Neural cell (in vitro differentiated cells): ENCODE results near the gene KDM2A. TPM values are rescaled to one million over a fixed set of nuclear protein-coding genes. Genes with fewer than 3 reads are reported as not detected.

Experiments used
- H2AFZ ChIP-seq: fragments of 200-600, 300-800 bp; sonication (generic), shearing (Covaris generic); 2 replicates; pipeline ENCODE4 v1.6.0; 2014; ENCODE audit warnings: low read depth, mild to moderate bottlenecking, antibody characterized with exemption, low read length, moderate library complexity
- H3F3A ChIP-seq: fragments of 200-600 bp; shearing (Covaris generic); 2 replicates; pipeline ENCODE4 v1.6.1; 2016; ENCODE audit warnings: mild to moderate bottlenecking, moderate library complexity, mixed read lengths, antibody characterized with exemption, low read length; ENCODE audit not compliant: insufficient read depth, poor library complexity, severe bottlenecking
- H3K27ac ChIP-seq: fragments of 200-600, 300-800 bp; sonication (generic), shearing (Covaris generic); 2 replicates; pipeline ENCODE4 v1.5.1; 2014; ENCODE audit warnings: mild to moderate bottlenecking, low read length, moderate library complexity
- H3K27me3 ChIP-seq: fragments of 300-800, 200-600 bp; sonication (generic), shearing (Covaris generic); 2 replicates; pipeline ENCODE4 v1.6.0; 2014; ENCODE audit warnings: mild to moderate bottlenecking, low read depth, low read length, moderate library complexity; ENCODE audit not compliant: insufficient read depth
- H3K36me3 ChIP-seq: fragments of 300-800, 200-600 bp; sonication (generic), shearing (Covaris generic); 2 replicates; pipeline ENCODE4 v1.5.1; 2014; ENCODE audit warnings: mild to moderate bottlenecking, antibody characterized with exemption, low read length, moderate library complexity; ENCODE audit not compliant: insufficient read depth
- H3K4me2 ChIP-seq: fragments of 300-800, 200-600 bp; sonication (generic), shearing (Covaris generic); 2 replicates; pipeline ENCODE4 v1.6.0; 2014; ENCODE audit warnings: mild to moderate bottlenecking, low read length
- H3K4me3 ChIP-seq: fragments of 300-800, 200-600 bp; sonication (generic), shearing (Covaris generic); 2 replicates; pipeline ENCODE4 v1.5.1; 2014; ENCODE audit warnings: mild to moderate bottlenecking, low read length, moderate library complexity
- H3K79me2 ChIP-seq: fragments of 200-600 bp; shearing (Covaris generic); replicated peaks from 2 replicates; pipeline ENCODE4 v1.6.0; 2014; ENCODE audit warnings: mild to moderate bottlenecking, low read length, moderate library complexity; ENCODE audit not compliant: insufficient read depth
- H3K9ac ChIP-seq: fragments of 300-800, 200-600 bp; sonication (generic), shearing (Covaris generic); 2 replicates; pipeline ENCODE4 v1.6.1; 2016; ENCODE audit warnings: mild to moderate bottlenecking, low read length, mixed read lengths
- H3K9me2 ChIP-seq: fragments of 200-600 bp; shearing (Covaris generic); 2 replicates; pipeline ENCODE4 v1.6.1; 2016; ENCODE audit warnings: mild to moderate bottlenecking, low read length, mixed read lengths; ENCODE audit not compliant: insufficient read depth
- H3K9me3 ChIP-seq: fragments of 200-600, 300-800 bp; sonication (generic), shearing (Covaris generic); 2 replicates; pipeline ENCODE4 v1.6.1; 2016; ENCODE audit warnings: mild to moderate bottlenecking, mixed run types, low read length, moderate library complexity, mixed read lengths
- H4K20me1 ChIP-seq: fragments of 200-600 bp; shearing (Covaris generic); 2 replicates; pipeline ENCODE4 v1.6.1; 2016; ENCODE audit warnings: mild to moderate bottlenecking, mixed run types; ENCODE audit not compliant: insufficient read depth
- EP300 ChIP-seq: fragments of 450-650 bp; conservative IDR thresholded peaks from 2 replicates; pipeline ENCODE4 v1.6.1; 2014; ENCODE audit warnings: antibody characterized with exemption, mild to moderate bottlenecking, moderate library complexity; ENCODE audit not compliant: poor library complexity, severe bottlenecking
- EZH2 ChIP-seq: fragments of 200-600, 300-800 bp; shearing (Covaris generic), sonication (generic); IDR thresholded peaks from 2 replicates; pipeline ENCODE4 v1.6.1; 2014; ENCODE audit warnings: antibody characterized with exemption, low read length, borderline replicate concordance, mild to moderate bottlenecking; ENCODE audit not compliant: insufficient read depth, poor library complexity, severe bottlenecking
- MXI1 ChIP-seq: fragments of 450-650 bp; conservative IDR thresholded peaks from 2 replicates; pipeline ENCODE4 v1.6.1; 2014; ENCODE audit warnings: antibody characterized with exemption, mild to moderate bottlenecking; ENCODE audit not compliant: poor library complexity, severe bottlenecking
- POLR2AphosphoS5 ChIP-seq: IDR thresholded peaks from 2 replicates; pipeline ENCODE4 v1.6.1; 2012
- RAD21 ChIP-seq: fragments of 450-650 bp; conservative IDR thresholded peaks from 2 replicates; pipeline ENCODE4 v1.6.1; 2014; ENCODE audit warnings: antibody characterized with exemption, mild to moderate bottlenecking, moderate library complexity
- SMC3 ChIP-seq: fragments of 450-650 bp; conservative IDR thresholded peaks from 2 replicates; pipeline ENCODE4 v1.6.1; 2014; ENCODE audit warnings: antibody characterized with exemption, mild to moderate bottlenecking, moderate library complexity; ENCODE audit not compliant: poor library complexity
- TAF1 ChIP-seq: IDR thresholded peaks from 2 replicates; pipeline ENCODE4 v1.6.1; 2012; ENCODE audit warnings: low read depth
- polyA plus RNA-seq: library from polyadenylated mRNA; depleted of rRNA; stranded (reverse); fragments of >200 nt; gene quantifications from 2 replicates; pipeline ENCODE4 v1.2.3, GENCODE V29; 2014
- TF ChIP-seq, protein P1 (sequence below): fragments of 450-650 bp; IDR thresholded peaks from 2 replicates; pipeline ENCODE4 v1.5.1; 2014; ENCODE audit warnings: antibody characterized with exemption, mild to moderate bottlenecking, moderate library complexity; ENCODE audit not compliant: poor library complexity, severe bottlenecking
- TF ChIP-seq, protein P2 (sequence below): IDR thresholded peaks from 2 replicates; pipeline ENCODE4 v1.6.1; 2012; ENCODE audit warnings: borderline replicate concordance

The KDM2A gene
- polyA plus RNA-seq, 1 donor from 2014 or later: 12.4 TPM

DNA sequence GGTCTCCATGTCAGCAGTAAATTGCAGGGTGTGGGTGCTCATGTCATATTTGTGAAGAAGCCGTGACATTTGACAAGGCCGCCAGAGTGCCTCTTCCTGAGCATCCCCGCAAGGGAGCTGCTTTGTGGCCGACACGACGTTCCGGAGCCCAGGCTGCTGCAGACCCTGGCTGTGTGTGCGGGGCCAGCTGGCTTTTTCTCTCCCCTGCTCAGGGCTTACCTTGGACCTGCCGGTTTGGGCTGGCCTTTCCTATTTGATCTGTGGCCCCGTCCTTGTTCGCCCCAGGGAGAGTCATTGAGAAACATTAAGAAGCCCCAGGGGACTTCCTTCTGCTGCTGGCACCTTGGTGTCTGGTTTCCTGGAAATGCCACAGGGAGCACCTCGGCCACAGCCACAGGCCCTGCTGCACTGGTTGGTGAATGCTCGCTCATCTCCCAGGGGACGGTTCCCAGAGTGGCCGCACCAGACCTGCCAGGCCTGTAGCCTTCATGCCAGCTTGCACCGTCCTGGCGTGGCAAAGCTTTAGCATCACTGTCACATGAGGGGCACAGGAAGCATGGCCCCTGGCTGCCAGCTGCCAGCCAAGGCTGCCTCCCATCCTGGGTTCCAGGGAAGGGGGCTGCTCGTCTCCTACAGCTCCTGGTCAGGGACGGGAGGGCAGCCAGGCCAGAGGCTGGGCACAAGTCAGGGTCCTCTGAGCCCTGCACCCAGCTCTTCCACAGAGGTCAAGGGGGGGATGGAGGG, 152.7 kb downstream of the KDM2A start:
- Histone ChIP-seq H3K9me2 (no peaks in the 10 kb centered on the region), H2AFZ (no peak overlapping the region), H3F3A (no peaks in the 10 kb centered on the region), H3K27me3 (no peaks in the 10 kb centered on the region), H3K9me3 (no peaks in the 10 kb centered on the region), H3K4me2 (peak overlapping the region; percentile 28), H3K36me3 (no peaks in the 10 kb centered on the region), H3K27ac (peak overlapping the region; percentile 70), H3K79me2 (peaks cover 45% of the 10 kb centered on the region), H3K4me3 (peak overlapping the region; percentile 93), H4K20me1 (no peaks in the 10 kb centered on the region), H3K9ac (peak overlapping the region; percentile 51)
- TF ChIP-seq POLR2AphosphoS5 (peak; percentile 61), TAF1 (no peak)

DNA sequence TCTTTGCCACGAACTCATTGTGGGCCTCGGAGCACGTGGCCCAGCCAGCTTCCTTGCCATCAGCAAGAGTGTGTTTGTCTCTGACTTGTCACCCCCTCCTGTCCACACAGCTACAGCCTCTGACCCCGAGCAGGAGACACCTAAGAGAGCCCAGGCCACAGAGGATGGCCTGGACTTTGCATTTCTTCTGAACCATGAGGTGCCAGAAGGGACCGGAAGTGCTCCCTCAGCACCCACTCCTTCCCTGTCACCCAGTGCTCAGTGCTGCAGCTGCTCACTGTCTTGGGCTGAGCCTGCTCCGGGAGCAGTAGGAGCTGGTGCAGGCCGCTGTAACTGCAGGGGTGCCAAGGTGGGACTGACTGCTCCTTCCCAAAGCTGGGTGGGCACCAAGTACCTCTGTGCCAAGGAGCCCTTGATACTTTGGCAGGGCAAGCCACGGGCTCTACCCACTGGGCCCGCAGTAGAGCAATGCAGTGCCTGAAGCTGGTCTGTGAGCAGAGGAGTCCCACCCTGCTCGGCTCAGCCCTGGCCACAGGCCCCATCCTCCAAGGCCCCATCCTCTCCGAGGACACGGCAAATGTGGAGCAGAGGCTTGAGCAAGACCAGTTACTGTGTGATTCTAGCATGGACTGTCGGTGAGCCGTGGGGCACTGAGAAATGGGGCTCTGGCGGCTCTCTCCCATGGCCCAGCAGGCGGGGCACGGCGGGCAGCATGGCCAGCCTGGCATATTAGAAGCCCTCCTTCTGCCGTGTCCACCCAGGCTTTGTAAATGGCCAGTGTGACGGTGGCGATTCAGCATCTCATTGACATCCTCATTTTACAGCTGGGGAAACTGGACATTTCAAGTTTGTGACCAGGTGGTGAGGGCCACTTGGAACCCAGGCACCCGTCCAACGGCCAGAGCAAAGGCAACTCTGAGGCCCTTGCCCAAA, 153.5 kb downstream of the KDM2A start:
- H3K9me3 ChIP-seq: no peaks in the 10 kb centered on the region
- no peaks in the 10 kb centered on the region for H3K9me2 ChIP-seq
- H3F3A ChIP-seq: no peaks in the 10 kb centered on the region
- no peak overlapping the region for H2AFZ ChIP-seq
- no peaks in the 10 kb centered on the region for H3K36me3 ChIP-seq
- peak overlapping the region; percentile 51 for H3K9ac ChIP-seq
- peaks cover 37% of the 10 kb centered on the region for H3K79me2 ChIP-seq
- H3K27me3 ChIP-seq: no peaks in the 10 kb centered on the region
- no peak overlapping the region for H3K4me2 ChIP-seq
- H3K27ac ChIP-seq: peak overlapping the region; percentile 70
- peak overlapping the region; percentile 93 for H3K4me3 ChIP-seq
- no peak for TF ChIP-seq EP300
- TF ChIP-seq MXI1: no peak
- no peak for TF ChIP-seq RAD21
- no peak for TF ChIP-seq TAF1
- TF ChIP-seq, protein P1, sequence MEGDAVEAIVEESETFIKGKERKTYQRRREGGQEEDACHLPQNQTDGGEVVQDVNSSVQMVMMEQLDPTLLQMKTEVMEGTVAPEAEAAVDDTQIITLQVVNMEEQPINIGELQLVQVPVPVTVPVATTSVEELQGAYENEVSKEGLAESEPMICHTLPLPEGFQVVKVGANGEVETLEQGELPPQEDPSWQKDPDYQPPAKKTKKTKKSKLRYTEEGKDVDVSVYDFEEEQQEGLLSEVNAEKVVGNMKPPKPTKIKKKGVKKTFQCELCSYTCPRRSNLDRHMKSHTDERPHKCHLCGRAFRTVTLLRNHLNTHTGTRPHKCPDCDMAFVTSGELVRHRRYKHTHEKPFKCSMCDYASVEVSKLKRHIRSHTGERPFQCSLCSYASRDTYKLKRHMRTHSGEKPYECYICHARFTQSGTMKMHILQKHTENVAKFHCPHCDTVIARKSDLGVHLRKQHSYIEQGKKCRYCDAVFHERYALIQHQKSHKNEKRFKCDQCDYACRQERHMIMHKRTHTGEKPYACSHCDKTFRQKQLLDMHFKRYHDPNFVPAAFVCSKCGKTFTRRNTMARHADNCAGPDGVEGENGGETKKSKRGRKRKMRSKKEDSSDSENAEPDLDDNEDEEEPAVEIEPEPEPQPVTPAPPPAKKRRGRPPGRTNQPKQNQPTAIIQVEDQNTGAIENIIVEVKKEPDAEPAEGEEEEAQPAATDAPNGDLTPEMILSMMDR: no peak
- no peak for TF ChIP-seq SMC3
- TF ChIP-seq EZH2: no peak
- TF ChIP-seq POLR2AphosphoS5: no peak
- TF ChIP-seq, protein P2, sequence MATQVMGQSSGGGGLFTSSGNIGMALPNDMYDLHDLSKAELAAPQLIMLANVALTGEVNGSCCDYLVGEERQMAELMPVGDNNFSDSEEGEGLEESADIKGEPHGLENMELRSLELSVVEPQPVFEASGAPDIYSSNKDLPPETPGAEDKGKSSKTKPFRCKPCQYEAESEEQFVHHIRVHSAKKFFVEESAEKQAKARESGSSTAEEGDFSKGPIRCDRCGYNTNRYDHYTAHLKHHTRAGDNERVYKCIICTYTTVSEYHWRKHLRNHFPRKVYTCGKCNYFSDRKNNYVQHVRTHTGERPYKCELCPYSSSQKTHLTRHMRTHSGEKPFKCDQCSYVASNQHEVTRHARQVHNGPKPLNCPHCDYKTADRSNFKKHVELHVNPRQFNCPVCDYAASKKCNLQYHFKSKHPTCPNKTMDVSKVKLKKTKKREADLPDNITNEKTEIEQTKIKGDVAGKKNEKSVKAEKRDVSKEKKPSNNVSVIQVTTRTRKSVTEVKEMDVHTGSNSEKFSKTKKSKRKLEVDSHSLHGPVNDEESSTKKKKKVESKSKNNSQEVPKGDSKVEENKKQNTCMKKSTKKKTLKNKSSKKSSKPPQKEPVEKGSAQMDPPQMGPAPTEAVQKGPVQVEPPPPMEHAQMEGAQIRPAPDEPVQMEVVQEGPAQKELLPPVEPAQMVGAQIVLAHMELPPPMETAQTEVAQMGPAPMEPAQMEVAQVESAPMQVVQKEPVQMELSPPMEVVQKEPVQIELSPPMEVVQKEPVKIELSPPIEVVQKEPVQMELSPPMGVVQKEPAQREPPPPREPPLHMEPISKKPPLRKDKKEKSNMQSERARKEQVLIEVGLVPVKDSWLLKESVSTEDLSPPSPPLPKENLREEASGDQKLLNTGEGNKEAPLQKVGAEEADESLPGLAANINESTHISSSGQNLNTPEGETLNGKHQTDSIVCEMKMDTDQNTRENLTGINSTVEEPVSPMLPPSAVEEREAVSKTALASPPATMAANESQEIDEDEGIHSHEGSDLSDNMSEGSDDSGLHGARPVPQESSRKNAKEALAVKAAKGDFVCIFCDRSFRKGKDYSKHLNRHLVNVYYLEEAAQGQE: no peak
- H4K20me1 ChIP-seq: no peaks in the 10 kb centered on the region
